NCI-H1436 treated with DMSO at 0.1 percent for 48 hours (cell line): ENCODE results near the gene PIK3AP1.
A peak's percentile ranks its signal among the peaks of the same experiment; 100 is the strongest.

Source experiments
- DNase-seq: peaks from one replicate; lab custom pipeline; 2025; lab: John Stamatoyannopoulos, UW

Gene PIK3AP1

DNA sequence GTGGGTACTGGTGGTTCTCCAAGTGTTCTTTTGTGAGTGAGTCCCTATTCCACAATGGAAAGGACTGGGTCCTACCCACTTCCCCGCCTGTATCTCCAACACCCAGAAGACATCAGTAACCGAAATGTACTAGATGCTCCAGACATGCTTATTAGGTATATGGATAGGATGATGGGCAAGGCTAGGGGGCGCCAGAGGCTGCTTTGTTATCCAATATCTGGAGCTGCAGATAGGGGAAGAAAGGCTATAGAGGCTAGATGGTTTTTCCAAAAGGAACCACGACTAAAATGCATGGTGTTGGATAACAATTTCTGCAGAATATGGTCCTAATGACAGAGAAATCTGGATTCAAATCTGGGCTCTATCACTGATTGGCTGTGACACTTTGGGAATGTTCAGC, 77.3 kb downstream of the PIK3AP1 start:
- peak; percentile 20 for DNase-seq

DNA sequence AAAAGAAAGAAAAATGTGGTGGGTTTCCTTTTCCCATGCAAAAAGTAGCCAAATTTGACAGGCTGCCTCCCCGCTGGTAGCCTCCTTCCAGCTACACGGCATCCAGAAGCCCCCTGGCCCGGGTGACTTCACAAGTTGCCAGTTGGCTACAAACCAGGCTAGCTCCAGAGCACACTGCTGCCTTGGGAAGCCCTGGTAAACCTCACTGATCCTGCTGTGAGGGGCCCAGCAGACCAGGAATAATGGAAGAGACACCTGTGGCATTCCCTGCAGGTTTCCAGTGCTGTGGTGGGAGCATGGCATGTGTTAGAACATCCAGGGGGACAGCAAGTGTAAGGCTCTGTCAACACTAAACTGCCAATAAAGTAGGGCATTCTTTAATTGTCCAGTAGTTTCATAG, 77.8 kb downstream of the PIK3AP1 start:
- no peak for DNase-seq

DNA sequence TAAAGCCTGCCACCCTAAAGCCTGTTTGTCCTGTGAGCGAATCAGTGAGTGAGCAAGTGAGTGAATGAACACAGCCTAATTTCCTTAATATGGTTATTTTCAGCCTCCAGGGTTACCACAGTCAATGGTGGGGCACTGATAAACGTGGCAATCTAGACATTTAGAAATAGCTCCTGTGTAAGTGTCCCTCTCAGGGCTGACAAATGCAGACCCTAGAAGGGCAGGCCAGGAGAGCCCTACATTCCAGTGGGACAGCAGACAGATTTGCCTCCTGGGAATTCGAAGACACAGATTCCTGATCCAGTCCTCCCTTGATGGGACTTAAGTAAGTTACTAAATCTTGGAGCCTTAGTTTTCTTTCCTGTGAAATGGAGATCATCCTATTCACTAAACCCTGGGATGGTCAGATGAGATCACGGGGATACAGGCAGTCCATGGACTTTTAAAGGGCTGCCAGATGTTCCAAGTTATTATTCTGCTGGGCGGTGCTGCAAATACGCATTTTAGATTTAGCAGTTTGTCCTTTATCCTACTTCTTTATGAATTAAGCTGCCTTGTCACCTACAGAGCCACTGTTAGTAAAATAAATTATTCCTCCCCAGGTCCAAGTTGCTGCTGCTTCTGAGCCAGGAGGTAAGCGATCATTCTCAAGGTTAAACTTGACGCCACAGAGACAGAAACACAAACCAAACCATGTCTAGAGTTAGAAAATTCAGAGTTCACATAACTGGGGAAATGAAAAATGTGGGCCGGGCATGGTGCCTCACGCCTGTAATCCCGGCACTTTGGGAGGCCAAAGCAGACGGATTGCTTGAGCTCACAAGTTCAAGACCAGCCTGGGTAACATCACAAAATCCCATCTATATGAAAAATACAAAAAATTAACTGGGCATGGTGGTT, 78.7 kb downstream of the PIK3AP1 start:
- no peak for DNase-seq

DNA sequence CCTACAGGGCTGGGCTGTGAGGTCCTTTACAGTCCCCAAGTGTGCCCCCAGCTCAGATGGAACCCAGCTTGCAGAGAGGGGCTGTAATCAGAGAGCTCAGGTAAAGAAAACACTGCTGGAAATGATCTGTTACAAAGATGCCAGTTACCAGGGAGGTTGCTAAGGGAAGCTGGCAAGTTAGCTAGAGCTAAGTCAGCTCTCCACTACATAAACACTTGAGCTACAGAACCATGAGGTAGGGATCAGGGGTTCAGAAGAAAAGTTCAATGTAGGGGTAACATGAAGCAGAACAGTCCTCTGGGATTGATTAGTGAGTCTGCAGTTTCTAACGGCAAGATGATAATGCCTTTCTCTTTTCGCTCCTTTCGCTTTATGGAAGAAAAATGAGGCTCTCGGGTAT, 80.4 kb downstream of the PIK3AP1 start:
- DNase-seq: no peak

DNA sequence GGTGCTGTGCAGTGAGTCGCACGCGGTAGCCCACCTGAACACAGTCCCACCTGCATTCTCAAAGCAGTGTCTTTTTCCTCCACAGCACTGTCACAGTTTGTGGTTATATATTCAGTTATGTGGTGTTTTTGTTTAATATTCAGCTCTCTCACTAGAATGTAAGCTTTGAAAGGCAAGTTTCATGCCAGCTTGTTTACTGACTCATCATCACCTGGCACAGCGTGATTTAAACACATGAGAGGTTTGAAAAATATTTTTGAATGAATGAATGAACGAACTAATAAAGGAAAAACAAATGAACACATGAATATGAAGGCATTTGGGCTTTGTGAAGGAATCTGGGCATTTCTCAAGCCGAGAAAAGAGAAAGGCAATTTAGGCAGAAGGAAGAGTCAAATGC, 81.6 kb downstream of the PIK3AP1 start:
- no peak for DNase-seq

DNA sequence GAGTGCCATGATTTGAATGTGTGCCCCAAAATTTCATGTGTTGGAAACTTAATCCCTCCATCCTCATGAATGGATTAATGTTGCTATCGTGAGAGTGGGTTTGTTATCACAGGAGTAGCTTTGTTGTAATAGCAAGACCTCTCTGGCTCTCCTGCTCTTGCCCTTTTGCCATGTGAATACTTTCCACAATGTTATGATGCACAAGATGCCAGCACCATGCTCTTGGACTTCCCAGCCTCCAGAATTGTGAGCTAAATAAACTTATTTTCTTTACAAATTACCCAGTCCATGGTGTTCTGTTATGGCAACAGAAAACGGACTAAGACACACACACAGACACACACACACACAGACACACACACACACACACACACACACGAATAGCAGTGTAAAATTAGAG, 82.2 kb downstream of the PIK3AP1 start:
- no peak for DNase-seq

DNA sequence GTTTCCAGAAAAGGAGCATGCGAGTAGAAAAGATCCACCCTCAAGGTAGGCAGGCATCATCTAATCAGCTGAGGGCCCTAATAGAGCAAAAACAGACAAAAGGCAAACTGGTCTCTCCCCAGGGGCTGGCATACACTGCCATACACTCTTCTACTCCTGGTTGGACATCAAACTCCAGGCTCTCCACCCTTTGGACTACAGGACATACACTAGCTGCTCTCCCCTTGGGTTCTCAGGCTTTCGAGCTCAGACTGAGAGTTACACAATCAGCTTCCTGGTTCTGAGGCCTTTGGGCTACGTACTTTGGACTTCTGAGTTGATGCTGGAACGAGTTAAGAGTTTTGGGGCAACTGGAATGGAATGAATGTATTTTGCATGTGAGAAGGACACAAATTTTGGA, 82.6 kb downstream of the PIK3AP1 start:
- no peak for DNase-seq

DNA sequence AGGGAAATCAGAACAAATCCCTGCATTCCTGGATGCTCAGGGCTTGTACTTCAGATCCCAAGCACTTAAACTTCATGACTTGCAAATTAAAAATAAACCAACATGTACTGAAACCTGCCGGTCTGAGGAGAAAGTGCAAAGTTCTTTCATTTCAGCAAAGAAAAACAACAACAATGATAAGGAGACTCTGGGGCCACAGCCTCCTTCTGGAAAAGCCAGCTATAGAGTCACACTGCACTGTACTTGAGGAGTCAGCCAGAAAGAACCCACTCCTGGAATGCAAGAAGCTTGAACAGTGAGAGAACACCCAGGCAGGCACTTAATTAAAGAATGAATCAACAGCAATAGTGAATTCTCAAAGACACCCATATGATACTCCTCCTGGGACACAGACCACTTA, 83.8 kb downstream of the PIK3AP1 start:
- no peak for DNase-seq

DNA sequence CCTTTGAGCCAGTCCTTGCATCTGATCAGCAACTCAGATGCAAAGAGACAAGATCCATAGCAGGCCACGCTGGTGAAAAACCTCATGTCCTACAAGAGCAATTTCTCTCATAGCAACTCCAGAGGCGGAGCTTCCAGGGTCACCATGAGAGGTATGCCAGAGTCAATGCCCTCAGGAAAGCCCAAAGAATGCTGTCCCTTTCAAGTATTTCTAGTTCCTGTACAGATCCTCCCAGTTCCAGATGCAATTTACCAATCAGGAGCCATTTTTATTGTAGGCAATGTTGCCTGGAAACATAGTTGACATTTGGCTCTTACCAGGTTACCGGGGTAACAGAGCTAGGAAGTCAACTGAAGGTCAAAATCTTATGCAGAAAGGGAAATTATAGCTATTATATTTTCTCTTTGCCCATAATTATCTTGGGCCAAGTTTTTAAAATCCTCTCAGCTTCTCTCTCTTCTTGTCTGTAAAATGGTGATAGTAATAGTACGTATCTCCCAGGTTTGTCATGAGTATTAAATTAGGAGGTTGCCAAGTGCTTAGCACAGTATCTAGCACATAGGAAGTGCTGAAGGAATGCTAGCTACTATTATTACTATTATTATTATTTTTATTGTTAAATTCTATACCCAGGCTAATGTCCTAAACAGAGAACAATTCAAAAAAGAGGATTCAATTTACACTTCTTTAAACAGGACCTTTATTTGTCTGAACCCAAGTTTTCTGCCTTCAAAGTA, 87.2 kb downstream of the PIK3AP1 start:
- no peak for DNase-seq

DNA sequence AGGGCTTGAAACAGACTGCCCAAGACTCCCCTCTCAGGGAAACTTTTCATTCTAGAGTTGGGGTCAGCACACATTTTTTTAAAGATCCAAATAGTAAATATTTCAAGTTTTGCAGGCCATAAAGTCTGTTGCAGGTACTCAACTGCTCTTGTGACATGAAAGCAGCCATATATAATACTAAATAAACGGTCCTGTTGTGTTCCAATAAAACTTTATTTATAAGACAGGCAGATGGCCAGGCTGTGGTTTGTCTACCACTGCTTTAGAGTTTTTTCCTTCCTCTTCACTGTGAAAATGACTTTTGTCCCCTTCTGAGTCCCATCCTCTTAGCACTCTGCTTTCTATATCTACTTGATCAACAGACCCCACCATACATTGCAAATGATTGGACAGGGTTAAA, 93.0 kb downstream of the PIK3AP1 start:
- DNase-seq: no peak

DNA sequence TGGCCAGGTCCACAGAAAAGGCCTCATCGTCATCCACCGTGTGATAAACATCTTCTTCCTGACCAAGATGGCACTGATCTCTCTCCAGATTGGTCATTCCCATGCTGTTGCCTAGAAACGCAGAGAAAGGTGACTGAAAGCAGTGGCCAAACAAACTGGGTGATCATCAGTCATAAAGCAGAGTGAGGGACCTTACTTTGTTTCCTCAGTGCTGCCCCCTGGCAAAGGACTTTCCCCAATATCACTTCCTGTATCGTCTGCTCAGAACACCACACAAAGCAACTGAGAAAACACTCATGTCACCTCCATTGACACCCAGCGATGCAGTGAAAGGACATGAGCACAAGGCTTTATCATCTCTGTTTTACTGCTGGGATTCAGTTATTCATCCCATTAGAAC, 93.5 kb downstream of the PIK3AP1 start:
- no peak for DNase-seq

DNA sequence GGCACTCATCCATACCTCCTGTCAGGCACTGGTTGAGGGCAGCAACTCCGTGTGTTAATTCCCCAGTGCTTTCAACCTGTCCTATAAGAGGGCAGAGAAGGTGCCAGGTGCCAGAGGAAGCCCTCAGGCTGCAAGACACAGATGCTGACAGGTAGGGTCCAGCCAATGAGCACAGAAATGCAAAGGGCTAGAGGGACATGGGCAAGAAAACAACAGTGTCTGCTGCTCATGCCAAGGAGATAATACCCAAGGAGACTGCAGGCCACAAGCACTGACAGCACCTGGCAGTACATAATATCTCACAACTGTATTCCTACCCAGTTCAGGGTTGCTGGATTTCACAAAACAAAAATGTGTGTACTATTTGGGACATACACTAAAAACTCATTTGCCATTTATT, 95.1 kb downstream of the PIK3AP1 start:
- no peak for DNase-seq

DNA sequence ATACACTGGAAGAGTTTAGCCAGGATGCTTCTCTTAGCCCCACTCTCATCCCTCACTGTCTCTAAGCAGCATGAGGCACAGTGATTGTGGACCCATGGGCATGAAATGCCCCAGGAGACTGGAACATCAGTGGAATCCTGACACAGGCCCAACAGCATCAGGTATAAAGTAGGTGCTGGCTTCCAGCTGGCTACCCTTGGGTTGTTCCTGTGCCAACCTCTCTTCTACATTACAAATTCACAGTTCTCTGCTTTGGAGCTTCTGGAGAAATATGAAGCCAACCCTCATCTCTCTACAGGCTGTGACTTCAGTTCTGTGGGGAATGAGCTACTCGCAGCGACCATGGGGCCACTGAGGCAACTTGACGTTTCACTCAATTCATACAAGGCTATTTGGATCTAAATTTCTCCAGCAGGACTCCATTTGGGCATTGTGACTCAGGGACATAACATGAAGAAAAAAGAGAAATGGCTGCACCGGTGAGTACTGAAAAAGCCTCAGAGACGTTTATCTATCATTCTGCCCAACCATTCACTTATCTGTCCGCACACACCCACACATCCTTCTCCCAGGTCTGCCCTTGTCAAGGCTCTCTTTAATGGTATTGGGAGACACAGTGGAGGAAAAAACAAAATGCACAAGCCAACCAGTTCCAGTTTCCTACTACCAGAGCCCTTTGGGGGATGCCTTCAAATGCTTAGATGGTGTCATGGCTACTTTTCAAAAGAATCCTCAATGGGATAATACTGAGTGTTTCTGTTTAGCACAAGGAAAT, 98.1 kb downstream of the PIK3AP1 start:
- no peak for DNase-seq

DNA sequence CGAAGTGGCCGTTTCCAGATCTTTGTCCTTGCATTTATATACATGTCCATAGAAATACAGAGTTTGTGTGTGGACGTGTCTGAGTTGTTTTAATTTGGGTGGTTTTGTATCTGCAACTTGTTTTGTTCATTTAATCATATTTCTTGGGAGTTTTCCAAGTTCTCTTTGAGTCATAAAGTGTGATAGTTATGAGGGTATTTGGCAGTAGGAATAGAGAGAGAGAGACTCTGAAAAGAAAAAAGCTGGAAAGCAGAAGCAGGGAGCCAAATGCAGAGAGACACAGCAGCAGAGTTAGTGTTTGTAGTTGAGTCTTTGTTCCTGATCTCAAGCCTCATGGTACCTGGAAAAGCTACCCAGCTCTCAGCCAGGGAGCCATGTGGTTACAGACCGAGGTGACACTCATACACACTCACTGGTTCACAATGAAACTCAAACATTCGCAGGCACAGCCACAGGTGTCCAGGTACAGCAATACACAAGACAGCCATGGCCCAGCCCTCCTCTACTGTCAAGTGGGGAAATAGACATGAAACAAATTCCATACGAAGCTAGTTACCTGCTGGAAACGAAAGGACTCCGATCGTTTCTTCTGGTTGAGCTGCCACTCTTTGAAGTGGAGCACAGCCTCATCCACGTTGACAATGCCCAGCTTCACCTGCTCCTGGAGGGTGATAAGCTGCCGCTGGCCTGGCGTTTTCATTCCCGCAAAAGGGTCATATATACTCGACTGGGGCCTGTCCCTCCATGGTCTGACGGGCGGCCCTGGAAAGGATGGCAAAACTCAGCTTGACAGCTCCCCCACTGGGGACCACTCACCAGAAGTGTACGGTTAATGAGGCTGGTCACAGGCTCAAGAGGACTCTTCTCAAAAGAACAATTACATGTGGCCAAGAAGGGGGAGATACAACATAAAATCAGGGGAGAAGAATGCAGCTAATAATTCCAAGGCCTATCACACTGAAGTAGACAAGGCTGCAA, 100.2 kb downstream of the PIK3AP1 start:
- no peak for DNase-seq

DNA sequence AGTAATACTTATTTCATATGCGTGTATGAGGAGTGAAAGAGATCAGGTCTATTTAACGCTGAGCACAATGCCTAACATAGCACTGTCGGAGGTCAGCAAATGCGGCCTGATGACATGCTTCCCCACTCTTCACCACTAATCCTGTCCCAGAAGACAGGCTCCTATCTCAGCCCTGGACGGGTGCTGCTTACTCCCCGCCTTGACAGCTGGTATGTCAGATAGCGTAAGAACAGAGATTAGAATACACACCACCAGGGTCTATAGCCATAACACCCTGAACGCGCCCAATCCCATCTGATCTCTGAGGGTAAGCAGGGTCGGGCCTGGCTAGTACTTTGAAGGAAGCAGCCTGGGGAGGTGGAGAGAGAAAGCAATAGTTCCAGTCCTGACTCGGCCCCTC, 101.2 kb downstream of the PIK3AP1 start:
- no peak for DNase-seq

DNA sequence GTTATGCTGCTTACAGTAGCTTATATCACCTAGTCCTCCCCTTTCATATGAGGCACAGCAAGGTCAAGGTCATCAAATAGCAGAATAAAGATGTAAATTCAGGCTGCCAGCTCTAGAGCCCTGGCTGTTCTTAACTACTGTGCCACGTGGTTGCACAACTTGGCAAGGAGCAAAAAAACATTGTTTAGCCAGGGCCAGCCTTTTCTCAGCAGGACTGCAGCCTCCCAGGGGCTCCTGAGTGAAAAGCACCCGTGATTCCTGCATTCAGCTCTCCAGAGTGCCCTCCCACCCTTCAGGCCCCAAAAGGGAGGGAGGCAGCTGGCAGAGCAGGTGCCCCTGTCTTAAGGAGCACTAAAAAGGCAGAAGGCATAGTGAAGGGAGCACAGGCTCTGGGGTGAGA, 101.7 kb downstream of the PIK3AP1 start:
- DNase-seq: no peak

DNA sequence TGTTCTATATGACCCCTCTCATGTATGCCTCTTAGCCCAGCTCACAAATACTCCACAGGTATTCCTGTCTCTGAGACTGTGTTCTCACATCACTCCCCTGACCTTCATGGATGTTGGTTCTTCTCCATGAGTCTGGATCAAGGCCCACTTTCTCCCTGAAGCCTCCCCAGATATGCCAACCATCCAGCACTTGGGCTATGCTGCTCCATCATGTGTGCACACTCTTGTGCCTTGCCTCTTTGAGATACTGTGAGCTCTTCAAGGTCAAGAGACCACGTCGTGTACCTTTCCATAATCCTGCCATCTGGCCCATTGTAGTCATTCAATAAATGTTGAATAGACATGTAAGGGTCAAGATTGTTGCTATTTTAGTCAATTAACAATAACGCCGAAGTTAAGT, 103.4 kb downstream of the PIK3AP1 start:
- DNase-seq: no peak

DNA sequence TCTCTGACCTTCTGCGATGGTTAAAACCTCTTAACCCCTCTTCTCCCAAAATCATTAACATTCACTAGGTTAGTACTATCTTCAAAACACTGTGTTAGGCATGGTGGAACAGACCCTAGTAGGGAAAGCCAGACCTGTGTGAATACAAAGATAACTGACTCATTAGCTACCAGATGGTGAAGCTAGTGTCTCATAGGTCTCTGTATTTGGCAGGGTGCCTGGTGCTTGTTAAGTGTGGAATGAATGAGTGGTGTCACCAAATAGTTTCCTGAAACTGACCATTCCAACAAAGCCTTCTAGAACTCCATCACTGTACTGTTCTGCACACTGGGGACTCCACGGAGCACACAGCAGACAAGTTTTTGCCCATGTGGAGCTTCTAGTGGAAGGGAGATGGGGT, 105.8 kb downstream of the PIK3AP1 start:
- DNase-seq: no peak

DNA sequence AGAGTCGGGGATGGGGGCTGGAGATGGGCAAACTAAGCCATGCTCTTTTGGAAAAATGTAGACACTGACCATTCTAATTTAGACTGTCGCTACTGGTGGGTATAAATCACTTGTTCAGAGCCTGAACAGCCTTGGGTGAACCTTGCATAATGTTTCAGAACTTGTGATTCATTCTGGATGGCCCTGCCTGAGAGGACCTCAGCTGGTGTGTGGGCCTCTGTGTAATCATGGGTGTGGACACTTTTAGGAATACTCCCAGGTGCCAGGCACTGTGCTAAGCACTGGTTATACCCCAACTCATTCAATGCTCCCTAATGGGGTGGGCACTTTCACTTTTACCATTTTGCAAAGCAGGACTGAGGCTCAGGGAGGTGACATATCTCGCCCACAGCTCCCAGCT, 106.7 kb downstream of the PIK3AP1 start:
- DNase-seq: no peak

DNA sequence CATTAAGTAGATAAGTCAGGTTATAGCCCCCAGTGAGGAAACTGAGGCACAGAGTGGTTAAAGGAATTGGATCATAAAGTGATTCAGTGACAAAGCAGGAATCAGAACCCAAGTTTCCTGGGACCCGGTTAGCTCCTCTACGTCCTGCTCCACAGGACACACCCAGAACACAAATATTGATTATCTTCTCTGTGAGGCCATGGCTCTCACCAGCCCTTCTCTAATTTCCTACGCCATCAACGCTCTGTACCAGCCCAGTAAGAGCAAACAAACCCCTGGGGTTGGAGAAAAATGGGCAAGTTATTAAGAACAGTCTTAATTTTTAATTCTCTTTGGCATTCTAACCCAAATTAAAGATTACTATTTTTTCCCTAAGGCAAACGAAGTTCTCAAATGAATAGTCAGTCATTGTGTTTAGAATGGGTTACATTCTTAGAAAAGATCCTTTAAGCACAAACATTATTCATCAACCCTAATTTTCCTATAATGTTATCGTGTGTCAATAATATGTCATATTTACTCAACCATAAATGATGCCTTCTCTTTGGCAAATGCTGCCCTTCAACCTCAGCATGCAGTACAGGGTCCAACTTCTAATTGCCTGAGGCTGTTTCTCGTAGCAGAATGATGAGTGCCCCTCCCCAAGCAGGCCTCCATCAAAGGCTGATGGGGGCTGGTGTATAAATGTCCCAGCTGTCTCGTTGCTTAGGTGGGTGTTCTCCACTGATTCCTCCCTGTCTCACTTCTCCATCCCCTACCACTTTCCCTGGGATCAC, 108.1 kb downstream of the PIK3AP1 start:
- DNase-seq: no peak

DNA sequence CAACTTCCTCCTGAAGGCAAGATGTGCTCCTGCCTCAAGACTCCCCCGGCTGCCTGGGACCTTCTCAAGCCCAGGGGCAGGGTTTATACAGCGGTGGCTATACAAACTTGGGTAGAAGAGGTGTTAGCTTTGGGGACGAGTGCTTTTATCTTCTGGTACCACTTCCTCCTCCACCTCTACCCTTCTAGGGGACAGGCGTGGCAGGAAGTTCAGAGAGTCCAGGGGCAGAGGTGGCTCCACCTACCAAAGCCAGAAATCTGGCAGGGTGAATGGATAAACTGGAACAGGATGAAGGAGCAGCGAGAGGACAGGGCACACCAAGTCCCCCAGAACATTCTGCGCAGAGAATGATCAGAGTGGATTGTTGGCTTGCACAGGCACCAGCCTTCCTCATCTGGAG, 109.5 kb downstream of the PIK3AP1 start:
- DNase-seq: no peak
